Large intestine (tissue), 3 donors: ENCODE results near the gene ACVR1B. TPM values are rescaled to one million over a fixed set of nuclear protein-coding genes. Genes with fewer than 3 reads are reported as not detected.

Experiments
- DNase-seq, 2 donors: peaks; one replicate each; pipeline versions ENCODE4 v3.0.0 to v3.0.0-alpha.2; 2013
- H3K27ac ChIP-seq: one replicate; pipeline ENCODE4 v1.5.1; 2013; ENCODE audit warnings: low read length
- H3K27me3 ChIP-seq: 2 replicates; pipeline ENCODE4 v1.6.1; 2013; ENCODE audit warnings: low read length; ENCODE audit not compliant: control insufficient read depth, insufficient read depth
- H3K36me3 ChIP-seq: 2 replicates; pipeline ENCODE4 v1.6.1; 2013; ENCODE audit warnings: low read length; ENCODE audit not compliant: control insufficient read depth, insufficient read depth
- H3K4me1 ChIP-seq: one replicate; pipeline ENCODE4 v1.6.1; 2013; ENCODE audit warnings: low read length; ENCODE audit not compliant: control insufficient read depth, insufficient read depth
- H3K4me3 ChIP-seq: one replicate; pipeline ENCODE4 v1.5.1; 2013; ENCODE audit warnings: low read length
- H3K9me3 ChIP-seq: one replicate; pipeline ENCODE4 v1.6.1; 2013; ENCODE audit warnings: mild to moderate bottlenecking, low read depth, low read length, moderate library complexity; ENCODE audit not compliant: control insufficient read depth
- WGBS: methylation state at CpG from one replicate; pipeline ENCODE4 v1.1.5; 2013; ENCODE audit warnings: low lambda C conversion rate; ENCODE audit not compliant: insufficient coverage; 5-methylcytosine and 5-hydroxymethylcytosine counted together
- polyA plus RNA-seq: library from polyadenylated mRNA; unstranded; fragments of 120-200 nt; gene quantifications from one replicate; pipeline ENCODE4 v1.2.1, GENCODE V29; 2013

Gene ACVR1B
- polyA plus RNA-seq, 1 donor: 60.3 TPM

DNA sequence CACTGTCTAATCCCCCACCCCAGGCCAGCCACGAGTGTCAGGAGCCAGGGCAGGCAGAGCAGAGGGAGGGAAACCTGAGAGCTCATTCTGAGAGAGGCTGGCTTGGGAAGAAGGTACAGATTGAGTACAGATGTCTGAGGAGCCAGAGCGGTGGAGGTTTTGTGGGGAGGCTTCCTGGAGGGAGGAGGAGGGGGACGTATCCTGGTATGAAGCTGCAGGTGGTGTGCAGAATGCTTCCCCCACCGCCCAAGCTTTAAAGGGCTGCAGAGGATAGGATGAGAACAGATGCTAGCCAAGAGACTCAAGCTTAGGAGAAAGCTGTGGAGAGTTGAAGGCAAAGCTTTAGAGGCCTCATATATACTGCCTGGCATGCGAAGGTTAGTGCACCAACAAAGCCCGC is 52.1 kb downstream of the ACVR1B start:
- no peak for DNase-seq
- no CpG with 5 or more reads among the region's 6 CpGs for WGBS

DNA sequence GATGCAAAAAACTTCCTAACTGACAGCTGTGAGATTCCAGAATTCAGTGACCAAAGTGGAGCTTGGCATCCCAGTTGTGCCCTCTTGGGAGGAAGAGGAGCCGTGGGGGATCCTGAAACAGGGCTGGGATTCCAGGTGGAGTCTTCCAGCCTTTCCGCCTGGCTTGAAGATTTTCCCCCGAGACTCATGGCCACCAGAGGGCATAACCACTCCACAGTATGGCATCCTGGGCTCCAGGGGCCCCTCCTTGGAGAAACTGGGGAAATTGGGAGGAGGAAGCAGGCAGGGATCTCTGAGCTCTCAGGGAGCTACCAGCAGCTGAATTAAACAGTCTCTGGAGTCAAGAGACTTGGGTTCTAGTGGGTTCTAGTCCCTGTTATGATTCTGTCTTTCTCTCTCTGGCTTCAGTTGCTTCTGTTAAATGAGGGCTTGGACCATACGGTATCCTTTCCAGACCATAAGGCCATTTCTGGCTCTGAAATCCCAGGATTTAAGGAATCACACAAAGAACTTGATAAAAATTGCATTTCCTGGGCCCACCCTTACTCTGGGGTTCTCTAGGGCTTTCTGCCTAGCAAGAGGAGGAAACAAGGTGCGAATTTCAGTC is 52.6 kb downstream of the ACVR1B start:
- Histone ChIP-seq H3K27me3 (peaks cover 38% of the 10 kb centered on the region), H3K27ac (no peak overlapping the region), H3K9me3 (peaks cover 3% of the 10 kb centered on the region), H3K4me1 (peaks cover 17% of the 10 kb centered on the region), H3K36me3 (peaks cover 6% of the 10 kb centered on the region), H3K4me3 (no peak overlapping the region)
- peak in 1 of 2 donors; percentile 33 for DNase-seq
- WGBS: no CpG with 5 or more reads among the region's 5 CpGs

More for the DNA sequence above, 52.1 kb downstream of the ACVR1B start:
- Histone ChIP-seq H3K9me3 (peaks cover 3% of the 10 kb centered on the region), H3K4me1 (peaks cover 15% of the 10 kb centered on the region), H3K27me3 (peaks cover 33% of the 10 kb centered on the region), H3K4me3 (no peak overlapping the region), H3K27ac (no peak overlapping the region), H3K36me3 (peaks cover 10% of the 10 kb centered on the region)

DNA sequence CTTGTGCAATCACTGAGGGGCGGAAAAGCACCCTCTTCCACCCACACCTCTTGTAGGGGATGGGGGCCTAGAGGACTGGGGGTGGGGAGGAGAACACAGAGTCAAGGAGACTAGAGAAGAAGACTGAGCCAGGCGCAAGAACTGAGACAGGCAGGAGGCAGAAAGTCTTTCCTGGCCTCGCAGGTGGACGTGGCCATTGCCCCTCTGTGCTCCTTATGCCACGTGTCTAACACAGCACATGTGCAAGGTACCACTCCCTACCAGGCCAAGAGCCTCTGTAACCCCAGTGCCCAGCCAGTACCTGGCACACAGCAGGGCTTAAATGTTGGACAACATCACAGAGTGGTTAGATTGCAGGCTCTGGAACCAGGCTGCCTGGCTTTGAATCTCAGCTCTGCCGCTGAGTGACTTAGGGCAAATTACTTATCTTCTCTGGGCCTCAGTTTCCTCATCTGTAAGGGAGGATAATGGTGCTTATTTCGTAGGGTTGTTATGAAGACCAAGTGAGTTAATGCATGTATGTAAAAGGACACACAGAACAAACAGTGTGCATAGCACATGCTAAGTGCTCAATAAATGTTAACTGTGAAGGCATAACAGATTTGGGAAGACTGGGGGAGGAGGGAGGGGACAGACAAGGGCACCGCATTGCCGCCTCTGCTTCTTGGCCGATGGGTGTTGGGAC is 53.9 kb downstream of the ACVR1B start:
- WGBS: no CpG with 5 or more reads among the region's 10 CpGs
- no peak overlapping the region for H3K4me3 ChIP-seq
- DNase-seq: no peak
- H3K27me3 ChIP-seq: peaks cover 38% of the 10 kb centered on the region
- peaks cover 3% of the 10 kb centered on the region for H3K9me3 ChIP-seq
- no peak overlapping the region for H3K27ac ChIP-seq
- H3K36me3 ChIP-seq: peaks cover 2% of the 10 kb centered on the region
- H3K4me1 ChIP-seq: peaks cover 17% of the 10 kb centered on the region

DNA sequence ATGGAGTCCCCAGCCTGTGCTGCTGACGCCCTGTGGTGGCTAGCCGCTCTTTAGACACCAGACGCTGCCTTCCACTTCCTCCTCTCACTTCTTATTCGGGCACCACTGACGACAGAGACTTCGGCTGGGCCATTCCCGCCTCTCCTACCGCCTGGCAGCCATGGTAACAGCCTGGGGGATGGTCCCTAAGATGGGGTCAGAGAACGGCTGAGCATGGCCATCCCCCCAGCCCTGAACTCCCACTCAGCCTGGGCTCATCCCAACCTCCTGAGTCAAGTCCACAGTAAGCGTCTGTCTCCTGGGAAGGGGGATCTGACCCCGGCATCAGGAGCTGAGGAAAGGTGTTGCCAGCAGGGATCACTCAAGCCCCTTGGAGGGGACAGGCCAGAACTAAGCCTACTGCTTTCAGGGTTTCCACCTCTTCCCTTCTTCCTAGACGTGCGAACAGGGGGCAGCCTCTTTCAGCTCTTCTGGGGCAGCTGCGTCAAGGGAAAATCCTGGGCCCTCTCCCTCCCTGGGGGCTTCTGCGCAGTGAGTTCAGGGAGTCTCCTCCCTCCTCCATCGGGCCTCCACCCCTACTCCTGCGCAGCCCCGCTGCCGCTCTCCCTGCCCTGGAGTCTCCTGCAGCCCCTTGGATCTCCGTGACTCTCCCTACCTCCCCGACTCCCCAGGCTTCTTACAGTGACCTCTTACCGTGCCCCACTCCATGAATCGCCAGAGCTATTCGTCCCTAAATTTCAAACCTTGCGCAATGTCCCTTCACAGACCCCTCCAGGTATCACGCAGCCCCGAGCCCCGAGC is 54.6 kb downstream of the ACVR1B start:
- Histone ChIP-seq H3K9me3 (peaks cover 3% of the 10 kb centered on the region), H3K27ac (no peak overlapping the region), H3K27me3 (peaks cover 38% of the 10 kb centered on the region), H3K4me3 (peak overlapping the region; percentile 14), H3K4me1 (peaks cover 25% of the 10 kb centered on the region), H3K36me3 (peaks cover 2% of the 10 kb centered on the region)
- DNase-seq: peak in 1 of 2 donors; percentile 31
- no CpG with 5 or more reads among the region's 28 CpGs for WGBS

DNA sequence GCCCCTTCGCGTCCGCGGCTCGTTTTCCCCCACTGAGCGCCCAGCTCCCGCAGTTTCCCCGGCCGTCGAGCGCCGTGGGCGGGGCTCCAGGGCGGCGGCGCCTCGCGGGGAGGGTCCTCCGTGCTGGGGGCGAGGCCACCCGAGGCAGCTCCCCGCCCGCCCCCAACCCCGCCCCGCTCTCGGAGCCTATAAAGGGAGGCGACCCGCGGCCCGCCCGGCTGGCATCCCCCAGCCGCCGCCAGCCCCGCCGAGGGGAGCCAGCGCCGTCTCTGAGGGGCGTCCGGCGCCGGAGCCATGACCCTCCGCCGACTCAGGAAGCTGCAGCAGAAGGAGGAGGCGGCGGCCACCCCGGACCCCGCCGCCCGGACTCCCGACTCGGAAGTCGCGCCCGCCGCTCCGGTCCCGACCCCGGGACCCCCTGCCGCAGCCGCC is 55.2 kb downstream of the ACVR1B start, which contains the start of gene TAMALIN:
Gene TAMALIN (plus strand): TSS at position 221 of the 432 bp plus-strand sequence. CDS start 74 bp downstream, at position 295.
- Histone ChIP-seq H3K27me3 (peaks cover 38% of the 10 kb centered on the region), H3K9me3 (peaks cover 3% of the 10 kb centered on the region), H3K4me3 (peak within 1 kb of the TSS; percentile 57), H3K27ac (no peak within 1 kb of the TSS), H3K4me1 (peaks cover 25% of the 10 kb centered on the region), H3K36me3 (peaks cover 4% of the 10 kb centered on the region)
- no CpG with 5 or more reads among the region's 60 CpGs for WGBS
- peak in 1 of 2 donors; percentile 55 for DNase-seq

DNA sequence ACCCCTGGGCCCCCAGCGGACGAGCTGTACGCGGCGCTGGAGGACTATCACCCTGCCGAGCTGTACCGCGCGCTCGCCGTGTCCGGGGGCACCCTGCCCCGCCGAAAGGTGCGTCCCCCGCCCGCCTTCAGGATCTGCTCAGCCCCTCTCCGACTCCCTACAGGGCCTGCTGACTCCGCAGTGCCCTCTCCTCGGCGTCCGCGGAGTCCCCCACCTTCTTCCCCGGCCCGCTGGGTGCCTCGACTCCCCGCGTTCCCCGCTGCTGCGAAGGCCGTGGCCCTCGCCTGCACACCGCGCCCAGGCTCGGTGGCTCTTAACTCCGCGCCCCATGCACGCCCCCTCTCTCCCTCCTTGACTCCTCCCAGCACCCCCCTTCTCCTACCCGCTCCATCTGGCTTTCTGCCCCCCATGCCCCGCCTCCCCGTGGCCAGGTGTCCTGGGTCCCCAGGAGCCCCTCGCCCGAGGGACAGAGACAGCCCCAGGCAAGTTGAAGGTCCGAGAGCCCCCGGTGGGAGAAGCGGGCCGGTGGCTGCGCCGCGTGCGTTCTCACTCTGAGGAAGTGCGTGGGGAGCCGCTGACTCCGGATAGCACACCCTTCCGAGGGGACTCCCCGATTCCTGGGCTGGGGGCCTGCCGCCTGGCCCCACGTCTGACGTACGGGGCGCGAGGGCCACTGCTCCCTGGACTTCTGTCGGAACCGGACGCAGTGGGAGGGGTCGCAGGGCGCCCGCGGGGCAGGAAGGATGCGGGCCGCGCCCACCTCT is 55.8 kb downstream of the ACVR1B start:
- no peak overlapping the region for H3K27ac ChIP-seq
- H3K4me3 ChIP-seq: peak overlapping the region; percentile 57
- peaks cover 38% of the 10 kb centered on the region for H3K27me3 ChIP-seq
- DNase-seq: peak in 1 of 2 donors; percentile 27
- no CpG with 5 or more reads among the region's 72 CpGs for WGBS
- peaks cover 25% of the 10 kb centered on the region for H3K4me1 ChIP-seq
- peaks cover 4% of the 10 kb centered on the region for H3K36me3 ChIP-seq
- H3K9me3 ChIP-seq: peaks cover 7% of the 10 kb centered on the region

DNA sequence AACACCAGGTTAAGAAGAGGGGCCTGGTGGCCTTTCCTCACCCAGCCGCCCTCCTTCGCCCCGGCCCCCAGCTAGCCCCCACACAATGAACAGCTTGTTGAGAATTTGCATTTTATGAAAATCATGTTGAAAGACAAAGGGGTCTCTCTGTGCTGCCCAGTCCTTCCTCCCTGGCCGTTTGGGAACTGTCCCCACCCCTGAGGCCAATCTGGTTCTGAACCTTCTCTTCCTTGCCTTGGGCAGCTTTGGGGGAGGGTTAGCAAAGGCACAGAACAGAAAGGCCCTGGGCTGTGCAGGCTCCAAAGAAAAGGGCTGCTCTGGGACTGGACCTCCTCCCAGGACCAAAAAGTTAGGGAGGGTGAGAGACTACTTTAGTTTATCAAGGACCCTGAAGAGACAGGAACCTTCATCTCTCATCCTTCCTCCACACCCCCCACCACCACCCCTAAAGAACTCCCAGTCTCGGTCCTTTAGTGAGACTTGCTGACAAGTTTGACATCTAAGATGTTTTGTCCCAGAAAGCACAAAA is 56.5 kb downstream of the ACVR1B start:
- H3K4me3 ChIP-seq: peak overlapping the region; percentile 57
- H3K9me3 ChIP-seq: peaks cover 8% of the 10 kb centered on the region
- peaks cover 8% of the 10 kb centered on the region for H3K36me3 ChIP-seq
- peaks cover 38% of the 10 kb centered on the region for H3K27me3 ChIP-seq
- no peak overlapping the region for H3K27ac ChIP-seq
- no CpG with 5 or more reads among the region's 5 CpGs for WGBS
- H3K4me1 ChIP-seq: peaks cover 25% of the 10 kb centered on the region
- DNase-seq: no peak

DNA sequence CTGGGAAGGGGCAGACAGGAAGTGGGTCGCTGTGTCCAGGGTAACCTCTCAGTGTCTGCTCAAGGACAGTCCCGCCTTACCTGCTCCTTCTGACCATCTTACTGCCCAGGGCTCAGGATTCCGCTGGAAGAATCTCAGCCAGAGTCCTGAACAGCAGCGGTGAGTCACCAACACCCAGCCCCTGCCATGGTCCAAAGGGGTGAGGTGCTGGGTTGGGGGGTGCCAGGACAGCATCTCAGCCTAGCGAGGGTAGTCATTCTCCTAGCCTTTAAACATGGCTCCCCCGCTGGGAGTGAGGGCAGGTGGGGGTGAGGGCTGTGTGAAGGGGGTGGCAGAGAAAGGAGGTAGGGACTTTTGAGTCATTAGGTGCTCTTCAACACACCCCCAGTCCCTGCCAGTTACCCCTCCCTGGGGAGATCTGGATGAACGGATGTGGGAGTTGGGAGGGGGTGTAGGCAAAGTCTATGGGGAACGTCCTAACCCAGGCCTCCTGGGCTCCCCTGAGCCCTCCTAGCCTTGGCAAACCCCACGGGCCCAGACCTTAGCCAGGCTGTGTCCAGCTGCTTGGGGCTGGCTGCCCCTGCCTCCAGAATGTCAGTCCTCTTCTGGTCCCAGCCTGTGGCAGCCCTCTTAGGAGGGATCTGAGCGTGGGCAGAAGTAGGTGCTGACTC is 57.7 kb downstream of the ACVR1B start:
- Histone ChIP-seq H3K9me3 (peaks cover 8% of the 10 kb centered on the region), H3K27me3 (peaks cover 43% of the 10 kb centered on the region), H3K4me1 (peaks cover 25% of the 10 kb centered on the region), H3K27ac (peak overlapping the region; percentile 73), H3K4me3 (no peak overlapping the region), H3K36me3 (peaks cover 13% of the 10 kb centered on the region)
- no CpG with 5 or more reads among the region's 10 CpGs for WGBS
- DNase-seq: no peak

DNA sequence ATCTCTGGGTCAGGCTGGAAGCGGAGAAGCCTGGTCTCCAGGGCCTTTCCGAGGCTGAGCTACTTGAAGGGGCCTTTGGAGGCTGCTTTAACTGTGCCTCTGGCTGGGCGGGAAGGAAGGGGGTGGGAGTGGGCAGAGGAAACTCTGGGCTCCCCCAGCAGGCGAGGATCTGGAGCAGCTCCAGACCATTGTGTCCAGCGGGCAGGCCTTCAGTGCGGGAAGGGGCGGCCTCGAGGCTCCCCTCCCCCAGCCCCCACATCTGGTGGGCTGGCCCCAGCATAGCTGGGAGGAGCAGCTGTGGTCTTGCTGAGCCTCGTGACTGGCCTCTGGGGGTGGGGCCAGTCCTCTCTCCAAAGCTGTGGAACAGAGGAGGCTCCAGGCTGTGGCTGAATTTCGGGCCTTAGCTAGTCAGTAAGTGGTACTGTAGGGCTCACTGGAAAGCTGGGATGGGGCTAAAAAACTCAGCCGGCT is 58.7 kb downstream of the ACVR1B start:
- DNase-seq: peak; percentile 68 to 79
- Histone ChIP-seq H3K36me3 (peaks cover 13% of the 10 kb centered on the region), H3K4me1 (peaks cover 28% of the 10 kb centered on the region), H3K27ac (peak overlapping the region; percentile 73), H3K9me3 (peaks cover 8% of the 10 kb centered on the region), H3K4me3 (peak overlapping the region; percentile 4), H3K27me3 (peaks cover 46% of the 10 kb centered on the region)
- WGBS: no CpG with 5 or more reads among the region's 11 CpGs
